Lower leg skin (tissue), 4 donors: ENCODE results near the gene SYNPO2. TPM values are rescaled to one million over a fixed set of nuclear protein-coding genes. Genes with fewer than 3 reads are reported as not detected.

Experiments used
- DNase-seq, 2 donors: peaks; one replicate each; pipeline ENCODE4 v3.0.0-alpha.2; 2019; ENCODE audit warnings: low spot score in 2 of 2
- H3K4me3 ChIP-seq: fragments of 200-600 bp; sonication (generic); 2 replicates; pipeline ENCODE4 v1.5.1; 2017; ENCODE audit warnings: mild to moderate bottlenecking, low read depth; ENCODE audit not compliant: poor library complexity, severe bottlenecking
- CTCF ChIP-seq, 3 donors: fragments of 450-650 bp; IDR thresholded peaks; one replicate each; pipeline ENCODE4 v1.5.1; 2016; ENCODE audit warnings: antibody characterized with exemption in 3 of 3, mild to moderate bottlenecking in 3 of 3, moderate library complexity in 2 of 3
- POLR2A ChIP-seq, 2 donors: fragments of 450-650 bp; IDR thresholded peaks; one replicate each; pipeline ENCODE4 v1.6.1; 2016 to 2017; ENCODE audit warnings: antibody characterized with exemption in 2 of 2, mild to moderate bottlenecking in 1 of 2, moderate library complexity in 1 of 2
- WGBS, 2 donors: methylation state at CpG; one replicate each; pipeline ENCODE4 v1.1.5; 2018; 5-methylcytosine and 5-hydroxymethylcytosine counted together
- intact Hi-C: fragments of 100-400 bp; cut with DNase I; formaldehyde crosslinking; loops from one replicate; pipeline ENCODE4 v1.15.0; 2023; ENCODE audit warnings: low total_unique reads
- total RNA-seq, 4 donors: library from RNA; depleted of rRNA; stranded (reverse); fragments of >200 nt; gene quantifications; one replicate each; pipeline ENCODE4 v1.1.0, GENCODE V29; 2016

SYNPO2 gene
- total RNA-seq, 4 donors from 2014 or later, result 13.3 to 38.5 (median 16.1) TPM

- no peak for DNase-seq
- intact Hi-C loops, result no loop called here
- no peak for TF ChIP-seq CTCF (IDR thresholded peaks at IDR 0.05)
- 52 to 59% methylated on average over 4 of the region's 4 CpGs for WGBS, 2 donors
- H3K4me3 ChIP-seq, result no peak overlapping the region
These were observed 217.7 kb downstream of the SYNPO2 start for GRCh38 chr4:119106036-119107000.

- no peak overlapping the region for H3K4me3 ChIP-seq
- 67 to 84% methylated on average over 2 of the region's 2 CpGs for WGBS, 2 donors
- DNase-seq, result no peak
- TF ChIP-seq POLR2A (IDR thresholded peaks at IDR 0.05) (no peak), CTCF (IDR thresholded peaks at IDR 0.05) (no peak)
- intact Hi-C loops, result no loop called here
These were observed 221.5 kb downstream of the SYNPO2 start for GRCh38 chr4:119110121-119110520.

Other genes starting within 250 kb of the SYNPO2 start
- gene METTL14, start 203.5 kb upstream of the SYNPO2 start, total RNA-seq, result 10 to 100 TPM; 24.0 to 48.8 (median 47.9) TPM
- gene SEC24D, start 52.7 kb upstream of the SYNPO2 start, total RNA-seq, result 10 to 100 TPM in 3 of 4 donors, 1 to 10 TPM in 1; 8.0 to 14.8 (median 12.9) TPM
- not detected for gene MYOZ2, start 247.0 kb downstream of the SYNPO2 start, total RNA-seq